B cell (primary cell): Measurements from ENCODE around the gene TEPSIN. TPM values are rescaled to one million over a fixed set of nuclear protein-coding genes. Genes with fewer than 3 reads are reported as not detected.

Source experiments
- ATAC-seq: fragments of 200-7000 bp; cut with Tn5 transposase; one replicate; pipeline ENCODE4 v1.10.0; 2021; ENCODE audit warnings: low read depth, mild to moderate bottlenecking, moderate number of reproducible peaks, moderate library complexity
- CTCF ChIA-PET: fragments of 350-600 bp; sonication (Branson Sonifier 250); formaldehyde crosslinking; loops from one replicate; lab custom pipeline; 2021; ENCODE audit warnings: antibody characterized with exemption, inconsistent platforms; lab: Charles Lee
- POLR2A ChIA-PET: fragments of 350-600 bp; sonication (Branson Sonifier 250); formaldehyde crosslinking; loops from one replicate; lab custom pipeline; 2021; ENCODE audit warnings: antibody characterized with exemption; lab: Charles Lee
- DNase-seq: peaks from one replicate; pipeline ENCODE4 v3.0.0; 2013
- H2AFZ ChIP-seq: 2 replicates; pipeline ENCODE4 v1.6.1; 2012; ENCODE audit warnings: mild to moderate bottlenecking, low read depth, low read length; ENCODE audit not compliant: insufficient read depth, poor library complexity, severe bottlenecking
- H3K27ac ChIP-seq, 2 donors: 1 replicate in 1 of 2; 2 replicates in 1 of 2; pipeline ENCODE4 v1.5.1; 2012 to 2013; ENCODE audit warnings: low read length in 2 of 2, mild to moderate bottlenecking in 2 of 2, moderate library complexity in 1 of 2
- H3K27me3 ChIP-seq, 4 experiments: fragments of 200-600 bp in 1 of 4; sonication (generic) in 1 of 4; replicated peaks in 1 of 4; 1 replicate in 2 of 4; 2 replicates in 2 of 4; pipeline versions ENCODE4 v1.6.1 to v1.7.0; 2013 to 2016; ENCODE audit warnings: low read length in 3 of 4, mild to moderate bottlenecking in 2 of 4, mixed read lengths in 1 of 4, moderate library complexity in 1 of 4; ENCODE audit not compliant: insufficient read depth in 4 of 4, control insufficient read depth in 3 of 4; ENCODE audit errors: control extremely low read depth in 1 of 4
- H3K36me3 ChIP-seq, 2 experiments: replicated peaks in 1 of 2; 1 replicate in 1 of 2; 2 replicates in 1 of 2; pipeline versions ENCODE4 v1.6.1 to v1.7.1; 2013; ENCODE audit warnings: low read length in 1 of 2; ENCODE audit not compliant: insufficient read depth in 2 of 2, control insufficient read depth in 1 of 2; ENCODE audit errors: control extremely low read depth in 1 of 2, extremely low read depth in 1 of 2
- H3K4me1 ChIP-seq, 2 donors: fragments of 200-600 bp in 1 of 2; sonication (generic) in 1 of 2; 1 replicate in 1 of 2; 2 replicates in 1 of 2; pipeline versions ENCODE4 v1.5.1 to v1.6.1; 2013 to 2017; ENCODE audit warnings: low read length in 2 of 2; ENCODE audit not compliant: control insufficient read depth in 2 of 2, insufficient read depth in 2 of 2
- H3K4me2 ChIP-seq: replicated peaks from 2 replicates; pipeline ENCODE3; 2012; ENCODE audit warnings: mild to moderate bottlenecking, low read depth, low read length; ENCODE audit not compliant: poor library complexity, severe bottlenecking
- H3K4me3 ChIP-seq, 5 experiments: fragments of 200-600 bp in 1 of 5; sonication (generic) in 1 of 5; 1 replicate in 3 of 5; 2 replicates in 2 of 5; pipeline versions ENCODE4 v1.5.1 to v1.7.0; 2011 to 2016; ENCODE audit warnings: low read length in 4 of 5, mild to moderate bottlenecking in 4 of 5, low read depth in 2 of 5, control low read depth in 1 of 5, moderate library complexity in 1 of 5; ENCODE audit not compliant: insufficient read depth in 1 of 5; ENCODE audit errors: control extremely low read depth in 1 of 5, extremely low read depth in 1 of 5
- H3K79me2 ChIP-seq: fragments of 200-600 bp; sonication (generic); one replicate; pipeline ENCODE4 v1.6.0; 2016; ENCODE audit warnings: low read length; ENCODE audit not compliant: control insufficient read depth, insufficient read depth
- H3K9ac ChIP-seq: fragments of 200-600 bp; sonication (generic); 2 replicates; pipeline ENCODE4 v1.6.1; 2017; ENCODE audit warnings: mild to moderate bottlenecking, low read length, moderate library complexity
- H3K9me3 ChIP-seq, 3 donors: one replicate each; pipeline versions ENCODE4 v1.6.1 to v1.7.1; 2013; ENCODE audit warnings: low read length in 2 of 3; ENCODE audit not compliant: control insufficient read depth in 2 of 3, insufficient read depth in 1 of 3; ENCODE audit errors: control extremely low read depth in 1 of 3
- H4K20me1 ChIP-seq: 2 replicates; pipeline ENCODE4 v1.6.0; 2012; ENCODE audit warnings: mild to moderate bottlenecking, low read length; ENCODE audit not compliant: insufficient read depth, control insufficient read depth, poor library complexity, severe bottlenecking
- H3K27ac Mint-ChIP-seq: one replicate; pipeline ENCODE4 v1.8.0; 2021; ENCODE audit warnings: mixed read lengths
- H3K27me3 Mint-ChIP-seq: one replicate; pipeline ENCODE4 v1.8.0; 2021; ENCODE audit warnings: mixed read lengths
- H3K4me1 Mint-ChIP-seq: one replicate; pipeline ENCODE4 v1.8.0; 2021; ENCODE audit warnings: mixed read lengths
- H3K4me3 Mint-ChIP-seq: one replicate; pipeline ENCODE4 v1.8.0; 2021; ENCODE audit warnings: mixed read lengths
- H3K9me3 Mint-ChIP-seq: one replicate; pipeline ENCODE4 v1.8.0; 2022; ENCODE audit warnings: mixed read lengths; ENCODE audit not compliant: insufficient read depth
- EZH2 ChIP-seq: IDR thresholded peaks from 2 replicates; pipeline ENCODE4 v1.6.1; 2012; ENCODE audit warnings: borderline replicate concordance, low read depth, mild to moderate bottlenecking, moderate library complexity, low read length; ENCODE audit not compliant: insufficient read depth, poor library complexity, severe bottlenecking
- WGBS: methylation state at CpG from one replicate; pipeline ENCODE4 v1.1.5; 2013; ENCODE audit warnings: missing lambda C conversion rate; ENCODE audit not compliant: insufficient coverage; 5-methylcytosine and 5-hydroxymethylcytosine counted together
- intact Hi-C: fragments of 100-400 bp; cut with micrococcal nuclease; formaldehyde crosslinking; loops from one replicate; pipeline ENCODE4 v1.10.0; 2022
- polyA plus RNA-seq: library from polyadenylated mRNA; depleted of rRNA; stranded (reverse); fragments of >200 nt; gene quantifications from 2 replicates; pipeline ENCODE4 v1.2.3, GENCODE V29; 2012
- total RNA-seq, 2 donors: library from RNA; stranded (reverse); fragments of 120-200 nt in 1 of 2; gene quantifications; 1 replicate in 1 of 2; 2 replicates in 1 of 2; pipeline versions ENCODE4 v1.2.3 to v1.2.4, GENCODE V29; 2013 to 2022
- TF ChIP-seq, protein P1 (sequence below): fragments of 200-600 bp; IDR thresholded peaks from one replicate; pipeline ENCODE4 v1.8.0; 2022; ENCODE audit warnings: antibody characterized with exemption, mild to moderate bottlenecking

The TEPSIN gene
- total and polyA plus RNA-seq, 2 donors (not counting 1 experiment from before 2014, with no cell fraction given) = 180 to 273 TPM

DNA sequence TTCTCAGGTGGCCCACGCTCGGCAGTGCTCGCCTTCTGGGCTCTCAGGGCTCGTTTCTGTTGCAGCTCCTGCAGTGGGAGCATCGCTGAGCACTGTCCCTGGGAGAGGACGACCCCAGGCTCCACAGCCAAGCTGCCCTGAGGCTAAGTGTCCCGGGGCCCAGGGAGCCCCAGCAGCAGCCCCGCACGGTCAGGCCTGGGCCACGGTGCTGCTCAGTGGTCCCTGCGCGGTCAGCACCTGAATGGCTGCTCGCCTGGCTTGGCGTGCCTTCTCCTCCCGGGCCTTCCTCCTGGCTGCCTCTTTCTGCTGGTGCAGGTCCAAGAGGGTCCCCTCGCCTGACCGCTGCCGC is 39.4 kb downstream of the TEPSIN start:
- no peak overlapping the region for H3K27ac Mint-ChIP-seq
- no peak overlapping the region for H2AFZ ChIP-seq
- H3K79me2 ChIP-seq = no peaks in the 10 kb centered on the region
- TF ChIP-seq, protein P1, sequence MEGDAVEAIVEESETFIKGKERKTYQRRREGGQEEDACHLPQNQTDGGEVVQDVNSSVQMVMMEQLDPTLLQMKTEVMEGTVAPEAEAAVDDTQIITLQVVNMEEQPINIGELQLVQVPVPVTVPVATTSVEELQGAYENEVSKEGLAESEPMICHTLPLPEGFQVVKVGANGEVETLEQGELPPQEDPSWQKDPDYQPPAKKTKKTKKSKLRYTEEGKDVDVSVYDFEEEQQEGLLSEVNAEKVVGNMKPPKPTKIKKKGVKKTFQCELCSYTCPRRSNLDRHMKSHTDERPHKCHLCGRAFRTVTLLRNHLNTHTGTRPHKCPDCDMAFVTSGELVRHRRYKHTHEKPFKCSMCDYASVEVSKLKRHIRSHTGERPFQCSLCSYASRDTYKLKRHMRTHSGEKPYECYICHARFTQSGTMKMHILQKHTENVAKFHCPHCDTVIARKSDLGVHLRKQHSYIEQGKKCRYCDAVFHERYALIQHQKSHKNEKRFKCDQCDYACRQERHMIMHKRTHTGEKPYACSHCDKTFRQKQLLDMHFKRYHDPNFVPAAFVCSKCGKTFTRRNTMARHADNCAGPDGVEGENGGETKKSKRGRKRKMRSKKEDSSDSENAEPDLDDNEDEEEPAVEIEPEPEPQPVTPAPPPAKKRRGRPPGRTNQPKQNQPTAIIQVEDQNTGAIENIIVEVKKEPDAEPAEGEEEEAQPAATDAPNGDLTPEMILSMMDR = no peak
- TF ChIP-seq EZH2 = no peak
- ChIA-PET POLR2A (no interaction called here), CTCF (interaction anchor here (1.1 kb wide), 1 partner anchor 9 kb away, joined by 3 read pairs; no protein-coding TSS in a partner anchor)
- no peaks in the 10 kb centered on the region for H3K4me1 ChIP-seq
- H3K4me3 Mint-ChIP-seq = no peak overlapping the region
- ATAC-seq (no peak), DNase-seq (no peak)
- no peaks in the 10 kb centered on the region for H3K4me1 Mint-ChIP-seq
- H3K9me3 ChIP-seq = no peaks in the 10 kb centered on the region
- H3K27me3 Mint-ChIP-seq = no peaks in the 10 kb centered on the region
- no peak overlapping the region for H3K27ac ChIP-seq
- H3K36me3 ChIP-seq = peaks cover 0 to 15% of the 10 kb centered on the region in 2 experiments
- WGBS = 97% methylated on average over 18 of the region's 18 CpGs
- no peak overlapping the region for H3K4me3 ChIP-seq
- no peaks in the 10 kb centered on the region for H4K20me1 ChIP-seq
- intact Hi-C loops = no loop called here
- no peaks in the 10 kb centered on the region for H3K27me3 ChIP-seq
- no peak overlapping the region for H3K4me2 ChIP-seq
- H3K9me3 Mint-ChIP-seq = no peaks in the 10 kb centered on the region
- H3K9ac ChIP-seq = no peak overlapping the region

DNA sequence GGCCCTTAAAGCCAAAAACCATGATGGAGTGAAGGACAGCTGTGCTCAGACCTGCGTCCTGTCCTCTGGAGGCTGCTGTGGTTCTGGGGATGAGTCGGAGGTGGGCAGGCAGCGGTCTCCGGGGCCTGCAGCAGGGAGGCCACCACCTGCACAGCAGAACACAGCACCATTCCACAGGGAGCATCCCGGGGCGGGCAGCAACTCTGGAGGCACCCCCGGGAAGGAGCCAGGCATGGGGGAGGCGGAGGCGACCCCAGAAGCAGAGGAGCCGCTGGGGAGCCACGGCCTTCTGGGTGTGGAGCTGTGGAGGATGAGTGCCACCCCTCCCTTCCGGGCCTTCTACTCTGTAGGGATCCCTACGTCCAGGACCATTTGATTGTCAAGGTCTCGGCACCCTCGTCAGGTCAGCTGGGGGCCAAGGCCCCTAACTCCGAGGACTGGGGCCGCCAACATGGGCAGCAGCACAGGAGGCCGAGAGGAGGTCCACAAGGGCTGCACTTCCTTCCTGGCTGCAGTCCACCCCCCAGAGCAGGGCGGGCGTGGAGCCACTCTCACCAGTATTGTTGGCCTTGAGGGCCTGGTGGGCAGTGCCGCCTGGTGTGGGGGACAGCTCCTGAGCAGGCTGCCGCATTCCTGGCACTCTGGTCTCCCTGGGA is 39.9 kb downstream of the TEPSIN start:
- intact Hi-C loops = no loop called here
- Histone ChIP-seq H3K4me1 (no peaks in the 10 kb centered on the region), H3K27ac (no peak overlapping the region), H3K4me3 (no peak overlapping the region), H3K36me3 (peaks cover 0 to 13% of the 10 kb centered on the region in 2 experiments), H3K4me2 (no peak overlapping the region), H2AFZ (no peak overlapping the region), H3K9me3 (no peaks in the 10 kb centered on the region), H3K9ac (no peak overlapping the region), H3K79me2 (no peaks in the 10 kb centered on the region), H4K20me1 (no peaks in the 10 kb centered on the region), H3K27me3 (no peaks in the 10 kb centered on the region)
- H3K27me3 Mint-ChIP-seq = no peaks in the 10 kb centered on the region
- no peak for ATAC-seq
- H3K4me3 Mint-ChIP-seq = no peak overlapping the region
- DNase-seq = no peak
- H3K9me3 Mint-ChIP-seq = no peaks in the 10 kb centered on the region
- POLR2A ChIA-PET = no interaction called here
- no peaks in the 10 kb centered on the region for H3K4me1 Mint-ChIP-seq
- no peak for TF ChIP-seq EZH2
- TF ChIP-seq, protein P1 = no peak
- CTCF ChIA-PET = no interaction called here
- WGBS = 97% methylated on average over 21 of the region's 22 CpGs
- H3K27ac Mint-ChIP-seq = no peak overlapping the region
